GM19455 (cell line): ENCODE data around the gene CREBRF.
"Not testable (repeated sequence)": the region's sequence is repeated elsewhere in the genome, so short reads cannot be mapped to it uniquely, and the experiment has no call there.

Experiments
- ATAC-seq: cut with Tn5 transposase; IDR thresholded peaks from one replicate; pipeline ENCODE4 v1.9.1; 2021; ENCODE audit not compliant: unreplicated experiment

The CREBRF gene

GRCh38 chr5:173076471-173076870, 20.3 kb downstream of the CREBRF start:
- ATAC-seq: not testable (repeated sequence)

DNA sequence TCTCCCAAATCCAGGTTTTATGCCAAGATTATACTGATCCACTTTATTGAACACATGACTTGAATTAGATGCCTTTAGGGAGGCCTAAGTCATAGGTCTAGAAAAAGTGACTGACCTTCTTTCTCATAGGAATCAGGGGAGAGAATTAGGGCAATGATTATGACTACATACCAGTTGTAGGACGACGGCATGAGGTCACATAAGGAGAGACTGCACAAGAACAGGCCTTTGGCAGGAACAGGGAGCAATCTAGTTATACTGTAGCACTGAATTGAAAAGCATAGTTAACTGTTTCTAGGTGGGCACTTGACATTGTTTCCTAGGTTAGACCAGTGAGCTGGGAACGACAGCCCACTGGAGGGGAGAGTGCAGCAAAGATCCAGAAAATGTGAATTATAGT, 22.7 kb downstream of the CREBRF start:
- ATAC-seq: no peak

DNA sequence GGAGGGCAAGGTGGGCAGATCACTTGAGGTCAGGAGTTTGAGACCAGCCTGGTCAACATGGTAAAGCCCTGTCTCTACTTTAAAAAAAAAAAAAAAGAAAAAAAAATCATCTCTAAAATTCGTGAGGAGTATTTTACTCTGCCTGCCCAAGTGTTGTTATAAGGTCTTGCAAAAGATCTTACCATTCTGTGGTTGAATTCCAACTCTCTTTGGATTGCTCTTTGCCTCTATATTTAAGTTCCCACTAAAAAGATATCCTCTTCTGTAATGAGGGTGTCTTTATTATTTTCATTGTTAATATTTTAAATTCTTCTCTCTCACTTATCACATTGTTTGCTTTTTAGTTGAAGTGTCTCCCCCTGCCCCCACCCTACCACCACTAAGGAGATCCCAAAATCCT, 33.4 kb downstream of the CREBRF start:
- no peak for ATAC-seq

DNA sequence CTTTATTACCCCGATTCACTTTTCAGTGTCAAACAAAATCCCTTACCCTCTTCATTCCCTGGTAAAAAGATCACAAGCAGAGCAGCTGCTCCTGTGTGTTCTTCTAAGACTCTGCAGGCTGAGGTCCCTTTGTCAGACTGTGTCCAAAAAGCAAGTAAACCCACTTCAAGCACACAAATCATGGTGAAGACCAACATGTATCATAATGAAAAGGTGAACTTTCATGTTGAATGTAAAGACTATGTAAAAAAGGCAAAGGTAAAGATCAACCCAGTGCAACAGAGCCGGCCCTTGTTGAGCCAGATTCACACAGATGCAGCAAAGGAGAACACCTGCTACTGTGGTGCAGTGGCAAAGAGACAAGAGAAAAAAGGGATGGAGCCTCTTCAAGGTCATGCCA, 34.5 kb downstream of the CREBRF start:
- ATAC-seq: no peak

GRCh38 chr5:173091981-173092380, 35.8 kb downstream of the CREBRF start:
- no peak for ATAC-seq

DNA sequence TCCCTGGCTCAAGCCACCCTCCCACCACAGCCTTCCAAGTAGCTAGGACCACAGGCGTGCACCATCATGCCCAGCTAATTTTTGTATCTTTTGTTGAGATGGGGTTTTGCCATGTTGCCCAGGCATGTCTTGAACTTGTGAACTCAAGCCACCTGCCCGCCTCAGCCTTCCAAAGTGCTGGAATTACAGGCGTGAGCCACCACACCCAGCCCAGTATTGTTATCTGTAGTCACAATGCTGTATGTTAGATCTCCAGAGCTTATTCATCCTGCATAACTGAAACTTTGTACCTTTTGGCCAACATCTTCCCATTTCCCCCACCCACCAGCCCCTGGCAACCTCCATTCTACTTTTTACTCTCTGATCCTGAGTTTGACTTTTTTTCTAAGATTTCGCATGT, 37.5 kb downstream of the CREBRF start:
- ATAC-seq: no peak

GRCh38 chr5:173094012-173094661, 38.0 kb downstream of the CREBRF start:
- ATAC-seq: no peak

- ATAC-seq: no peak
Measured at GRCh38 chr5:173098787-173099186, 42.6 kb downstream of the CREBRF start.

GRCh38 chr5:173099461-173099860, 43.3 kb downstream of the CREBRF start:
- ATAC-seq: no peak

DNA sequence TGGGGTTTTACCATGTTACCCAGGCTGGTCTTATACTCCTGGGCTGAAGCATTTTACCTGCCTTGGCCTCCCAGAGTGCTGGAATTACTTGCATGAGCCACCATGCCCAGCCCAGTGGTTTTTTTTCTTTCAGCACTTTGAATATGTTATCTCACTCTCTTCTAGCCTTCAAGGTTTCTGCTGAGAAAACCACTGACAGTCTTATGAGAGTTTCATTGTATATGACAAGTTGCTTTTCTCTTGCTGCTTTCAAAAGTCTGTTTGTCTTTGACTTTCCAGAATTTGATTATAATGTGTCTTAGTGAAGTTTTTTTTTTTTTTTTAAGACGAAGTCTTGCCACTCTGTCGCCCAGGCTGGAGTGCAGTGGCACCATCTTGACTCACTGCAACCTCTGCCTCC, 45.1 kb downstream of the CREBRF start:
- ATAC-seq: no peak

DNA sequence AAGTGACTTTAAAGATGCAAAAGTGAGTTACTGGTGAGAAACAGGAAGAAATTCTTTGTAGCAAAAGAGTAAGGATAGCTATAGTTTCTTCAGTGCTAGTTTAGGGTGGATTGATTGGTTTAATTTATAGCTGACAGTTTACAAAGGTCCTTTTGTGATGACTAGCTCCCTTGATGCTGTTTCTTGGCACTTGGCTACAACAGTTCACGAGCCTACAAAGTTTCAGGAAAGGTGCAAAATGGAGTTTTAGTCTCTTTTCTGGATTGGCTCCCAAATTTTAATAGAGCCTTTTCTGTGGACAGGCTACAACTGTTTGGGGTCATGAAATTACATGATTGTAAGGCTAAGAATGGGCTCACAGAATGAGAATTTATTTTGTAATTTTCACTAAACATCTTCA, 47.3 kb downstream of the CREBRF start:
- ATAC-seq: no peak

GRCh38 chr5:173108914-173109313, 52.8 kb downstream of the CREBRF start:
- no peak for ATAC-seq

DNA sequence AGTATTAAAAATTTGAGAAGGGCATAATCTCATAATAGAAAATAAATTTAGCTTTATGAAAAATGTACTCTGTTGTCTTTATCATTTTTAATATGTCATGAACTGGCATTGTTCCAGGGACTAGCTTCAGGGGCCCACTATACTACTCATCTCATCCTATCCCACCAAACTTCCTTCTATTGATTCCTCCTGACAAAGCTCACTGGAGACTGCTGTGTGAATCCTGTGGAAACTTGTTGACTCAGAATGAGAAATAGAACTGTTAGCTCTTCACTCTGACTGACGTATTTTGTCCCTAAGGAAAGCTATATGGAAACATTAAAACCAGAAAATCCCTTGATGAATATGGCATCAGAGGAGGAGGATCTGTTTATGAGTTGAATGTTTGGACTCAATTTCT, 58.4 kb downstream of the CREBRF start:
- ATAC-seq: no peak

DNA sequence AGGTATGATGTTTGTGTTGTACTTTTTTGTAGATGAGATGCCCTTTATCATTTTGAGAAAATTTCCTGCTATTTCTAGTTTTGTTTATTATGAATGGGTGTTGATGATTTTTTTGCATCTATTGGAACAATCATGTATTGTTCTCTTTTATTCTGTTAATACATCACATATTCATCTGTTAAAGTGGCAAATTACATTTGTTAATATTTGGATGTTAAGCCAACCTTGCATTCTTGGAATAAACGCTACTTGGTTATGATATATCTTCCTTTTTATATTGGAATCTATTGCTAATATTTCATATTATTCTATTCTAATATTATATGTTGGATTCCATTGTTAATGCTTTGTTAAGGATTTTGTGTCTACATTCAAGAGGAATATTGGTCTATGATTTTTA, 63.6 kb downstream of the CREBRF start:
- ATAC-seq: no peak

DNA sequence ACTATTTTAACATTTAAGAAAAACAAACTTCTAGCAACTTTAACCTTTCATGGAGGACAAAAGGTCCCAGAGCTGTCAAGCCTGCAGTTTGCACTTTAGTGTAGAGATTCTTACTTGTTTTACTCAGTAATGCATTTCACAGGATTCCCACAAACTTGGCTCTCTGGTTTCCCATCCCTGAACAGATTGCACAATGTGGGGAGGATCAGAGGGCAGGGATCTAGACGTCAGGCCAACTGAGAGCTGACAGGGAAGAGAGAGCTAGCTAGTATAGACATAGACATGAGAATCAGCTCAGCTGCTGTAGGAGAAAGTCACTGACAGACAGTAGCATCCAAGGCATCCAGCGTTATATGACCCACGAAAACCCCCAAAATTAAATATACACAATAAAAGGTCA, 67.3 kb downstream of the CREBRF start:
- ATAC-seq: no peak

GRCh38 chr5:173132166-173132565, 76.0 kb downstream of the CREBRF start:
- not testable (repeated sequence) for ATAC-seq

DNA sequence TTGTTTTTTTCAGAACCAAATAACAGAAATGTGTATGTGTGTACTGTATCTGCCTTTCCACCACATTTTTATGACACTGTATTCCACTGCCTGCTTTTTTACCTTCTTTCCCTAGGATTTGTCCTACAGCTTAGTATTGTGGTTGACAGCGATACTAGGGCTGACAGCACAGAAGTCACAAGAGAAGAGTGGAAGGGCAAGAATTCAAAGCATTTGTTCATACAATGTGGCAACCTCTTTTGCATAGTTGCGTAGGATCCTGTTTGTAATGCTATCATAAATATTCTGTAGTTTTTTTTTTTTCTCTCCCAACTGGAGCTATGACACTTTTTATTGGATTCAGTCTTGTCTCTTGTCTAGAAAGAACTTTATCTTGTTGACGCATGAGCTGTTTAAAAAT, 82.6 kb downstream of the CREBRF start:
- ATAC-seq: no peak

DNA sequence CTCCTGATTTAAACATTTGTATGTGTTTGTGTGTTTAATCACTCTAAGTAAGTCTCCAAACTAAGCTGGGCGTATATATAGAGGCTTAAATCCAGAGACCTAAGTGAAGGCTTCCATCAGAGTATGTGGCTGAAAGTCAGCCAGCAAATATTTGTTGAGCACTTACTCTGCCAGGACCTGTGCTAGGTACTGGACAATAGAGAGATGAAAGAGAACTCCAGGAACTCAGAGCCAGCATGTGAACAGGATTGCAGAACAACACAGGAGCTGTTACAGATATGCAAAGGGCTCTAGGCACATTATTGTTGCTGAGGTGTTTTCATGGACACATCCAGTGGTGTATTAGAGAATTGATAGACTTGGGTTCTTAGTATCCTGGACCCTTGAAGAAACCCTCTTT, 83.5 kb downstream of the CREBRF start:
- ATAC-seq: no peak

DNA sequence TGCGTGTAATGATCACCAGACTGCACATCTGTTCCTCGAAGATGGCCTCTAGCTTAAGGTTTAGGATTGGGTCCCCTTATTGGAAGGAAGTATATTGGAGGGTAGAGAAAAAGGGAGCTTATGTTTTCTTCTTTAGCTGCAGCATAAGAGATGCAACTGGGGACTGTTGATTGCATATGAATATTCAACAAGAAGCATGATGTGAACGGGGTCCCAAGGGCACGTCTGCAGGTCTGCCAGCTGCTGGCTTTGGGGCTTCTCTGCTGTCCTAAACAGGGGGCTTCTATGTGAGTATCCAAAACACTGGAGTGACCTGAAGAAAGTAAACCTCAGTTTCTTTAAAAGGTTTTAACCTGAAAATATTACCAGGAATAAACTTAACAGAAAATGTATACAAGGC, 84.6 kb downstream of the CREBRF start:
- no peak for ATAC-seq

- ATAC-seq: no peak
Measured at GRCh38 chr5:173143567-173143966, 87.4 kb downstream of the CREBRF start.

- ATAC-seq: peak; percentile 90
Measured at GRCh38 chr5:173144200-173145176, 88.3 kb downstream of the CREBRF start, which contains the start of gene BNIP1. Gene BNIP1 (plus strand): TSS chr5:173144531. CDS start chr5:173144546, 15 bp downstream.

- no peak for ATAC-seq
Measured at GRCh38 chr5:173148354-173148753, 92.2 kb downstream of the CREBRF start.
